C4-2B (cell line): Measurements from ENCODE around the gene ASIC2.

Experiments
- H3K27ac ChIP-seq: fragments of 450-650 bp; 2 replicates; pipeline ENCODE4 v1.5.1; 2017
- ZFX ChIP-seq: fragments of 450-650 bp; IDR thresholded peaks from 2 replicates; pipeline ENCODE4 v1.6.1; 2017
- TF ChIP-seq, protein P1 (sequence below): fragments of 450-650 bp; conservative IDR thresholded peaks from 2 replicates; pipeline ENCODE4 v1.5.1; 2017; ENCODE audit warnings: mild to moderate bottlenecking

The ASIC2 gene

DNA sequence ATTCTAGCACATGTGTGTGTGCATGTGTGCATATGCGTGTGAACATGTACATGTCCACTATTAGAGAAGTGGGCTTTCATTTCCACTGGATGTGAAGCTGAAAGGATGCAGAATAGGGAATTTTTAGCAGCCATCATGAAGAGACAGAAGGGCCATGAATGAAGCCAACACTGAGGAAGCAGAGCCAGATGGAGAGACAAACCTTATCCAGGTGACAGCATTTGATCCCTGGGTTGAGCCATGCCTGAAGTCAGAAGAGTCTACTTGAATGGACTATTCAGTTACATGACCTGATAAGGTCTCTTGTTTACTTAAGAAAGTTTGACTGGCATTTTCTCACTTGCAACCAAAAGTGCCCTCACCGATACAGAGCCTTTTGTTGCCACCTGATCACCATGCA is 88.4 kb downstream of the ASIC2 start:
- TF ChIP-seq, protein P1, sequence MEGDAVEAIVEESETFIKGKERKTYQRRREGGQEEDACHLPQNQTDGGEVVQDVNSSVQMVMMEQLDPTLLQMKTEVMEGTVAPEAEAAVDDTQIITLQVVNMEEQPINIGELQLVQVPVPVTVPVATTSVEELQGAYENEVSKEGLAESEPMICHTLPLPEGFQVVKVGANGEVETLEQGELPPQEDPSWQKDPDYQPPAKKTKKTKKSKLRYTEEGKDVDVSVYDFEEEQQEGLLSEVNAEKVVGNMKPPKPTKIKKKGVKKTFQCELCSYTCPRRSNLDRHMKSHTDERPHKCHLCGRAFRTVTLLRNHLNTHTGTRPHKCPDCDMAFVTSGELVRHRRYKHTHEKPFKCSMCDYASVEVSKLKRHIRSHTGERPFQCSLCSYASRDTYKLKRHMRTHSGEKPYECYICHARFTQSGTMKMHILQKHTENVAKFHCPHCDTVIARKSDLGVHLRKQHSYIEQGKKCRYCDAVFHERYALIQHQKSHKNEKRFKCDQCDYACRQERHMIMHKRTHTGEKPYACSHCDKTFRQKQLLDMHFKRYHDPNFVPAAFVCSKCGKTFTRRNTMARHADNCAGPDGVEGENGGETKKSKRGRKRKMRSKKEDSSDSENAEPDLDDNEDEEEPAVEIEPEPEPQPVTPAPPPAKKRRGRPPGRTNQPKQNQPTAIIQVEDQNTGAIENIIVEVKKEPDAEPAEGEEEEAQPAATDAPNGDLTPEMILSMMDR = no peak
- TF ChIP-seq ZFX = no peak
- no peak overlapping the region for H3K27ac ChIP-seq

DNA sequence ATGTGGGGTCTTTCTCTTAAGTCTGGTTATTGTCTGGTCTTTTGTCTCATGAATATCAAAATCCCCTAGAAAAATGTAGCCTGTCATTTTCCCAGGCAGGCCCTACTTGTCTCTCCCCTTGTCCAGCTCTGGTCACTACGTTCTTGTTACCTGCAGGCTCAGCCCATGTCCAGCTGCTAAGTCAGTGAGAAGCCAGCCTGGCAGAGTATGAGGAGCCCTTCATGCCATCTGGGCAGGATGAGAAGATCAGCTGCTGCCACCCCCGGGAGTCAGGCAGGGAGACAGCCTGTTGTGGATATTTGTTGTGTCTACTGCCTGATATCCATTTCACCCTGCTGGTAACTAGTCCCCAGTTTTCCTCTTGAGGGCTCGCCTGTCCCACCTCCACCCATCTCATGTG is 88.9 kb downstream of the ASIC2 start:
- no peak overlapping the region for H3K27ac ChIP-seq
- TF ChIP-seq, protein P1 = no peak
- no peak for TF ChIP-seq ZFX

DNA sequence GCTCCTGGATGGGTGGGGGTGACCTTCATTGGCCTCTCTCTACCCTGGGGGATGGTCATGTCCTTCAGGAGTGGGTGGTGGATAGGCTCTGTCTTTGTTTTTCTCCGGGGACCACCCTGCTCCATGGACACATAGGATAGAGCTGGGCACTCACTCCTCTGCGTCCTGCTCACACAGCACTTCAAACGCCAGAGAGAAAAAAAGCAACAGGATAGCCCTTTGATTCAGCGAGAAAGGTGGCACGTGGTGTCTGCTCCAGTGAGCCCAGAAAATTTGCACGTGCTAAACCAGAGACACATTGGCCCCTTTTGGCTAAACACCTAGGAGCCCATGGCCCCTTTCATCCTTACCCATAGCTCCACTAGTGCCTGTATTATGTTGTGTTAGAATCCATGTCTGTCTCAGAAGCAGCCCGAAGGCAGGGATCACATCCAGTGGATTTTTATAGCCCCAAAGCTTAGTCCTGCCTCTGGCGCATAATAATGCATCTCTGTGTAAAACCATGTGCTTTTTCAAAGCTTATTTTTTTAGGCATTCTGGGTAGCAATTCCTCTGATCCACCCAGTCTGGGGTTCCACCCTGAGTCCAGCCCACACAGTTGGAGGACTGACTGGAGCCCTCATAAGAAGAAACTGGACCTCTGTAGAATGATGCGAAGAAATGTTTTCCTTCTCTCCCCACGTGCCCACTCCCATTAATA is 90.1 kb downstream of the ASIC2 start:
- no peak overlapping the region for H3K27ac ChIP-seq
- TF ChIP-seq ZFX = no peak
- TF ChIP-seq, protein P1 = no peak

DNA sequence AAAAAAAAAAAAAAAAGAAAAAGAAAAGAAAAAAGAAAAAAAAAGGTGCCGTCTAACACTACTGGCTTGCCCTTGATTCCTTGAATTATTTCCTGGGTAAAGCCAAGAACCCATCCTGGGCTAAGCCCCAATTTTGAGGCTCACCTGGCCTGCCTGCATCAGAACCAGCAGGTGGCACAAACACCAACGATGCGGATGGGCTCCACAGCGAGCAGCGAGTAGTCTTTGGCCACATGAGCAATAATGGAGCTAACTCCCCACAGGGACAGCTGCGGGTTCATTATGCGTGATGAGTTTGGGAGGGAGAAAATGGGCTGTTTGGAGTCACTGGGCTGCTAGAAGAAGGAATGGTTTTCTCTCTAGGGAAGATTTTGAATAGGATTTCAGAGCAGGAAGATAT is 91.1 kb downstream of the ASIC2 start:
- TF ChIP-seq, protein P1 = peak; percentile 24
- no peak for TF ChIP-seq ZFX
- no peak overlapping the region for H3K27ac ChIP-seq

DNA sequence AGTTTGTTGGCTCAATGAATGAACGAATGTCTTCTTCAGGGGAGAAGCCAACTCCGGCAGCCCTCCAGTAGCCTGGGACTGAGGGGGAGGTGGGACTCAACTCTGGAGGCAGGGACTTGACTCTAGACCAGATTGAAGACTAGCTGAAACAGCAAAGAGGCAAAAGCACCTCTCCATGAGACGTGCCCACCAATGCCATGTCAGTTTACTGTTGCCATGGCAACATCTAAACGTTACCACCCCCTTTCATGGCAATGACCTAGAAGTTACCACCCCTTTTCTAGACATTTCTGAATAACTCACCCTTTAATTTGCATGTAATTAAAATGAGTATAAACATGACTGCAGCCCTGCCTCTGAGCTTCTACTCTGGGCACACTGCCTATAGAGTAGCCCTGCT is 91.8 kb downstream of the ASIC2 start:
- no peak for TF ChIP-seq ZFX
- TF ChIP-seq, protein P1 = no peak

DNA sequence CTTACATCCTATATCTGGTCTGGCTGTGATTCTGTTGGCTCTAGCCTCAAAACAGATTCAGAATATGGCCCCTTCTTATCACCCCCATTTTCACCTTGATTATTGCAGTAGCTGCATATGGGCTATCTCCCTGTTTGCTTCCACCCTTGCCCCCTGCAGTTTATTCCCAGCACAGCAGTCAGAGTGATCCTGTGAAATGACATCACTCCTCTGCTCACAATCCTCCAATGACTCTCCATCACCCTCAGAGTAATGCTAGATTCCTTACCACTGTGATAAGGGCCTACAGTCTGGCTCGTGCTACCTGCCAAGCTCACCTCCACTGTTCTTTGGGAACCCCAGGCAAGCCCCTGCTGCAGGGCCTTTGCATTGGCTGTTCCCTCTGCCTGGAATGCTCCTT is 92.5 kb downstream of the ASIC2 start:
- TF ChIP-seq, protein P1 = no peak; the same call in 1 of the 2 replicates
- TF ChIP-seq ZFX = no peak
- no peak overlapping the region for H3K27ac ChIP-seq

More for the DNA sequence above, 91.8 kb downstream of the ASIC2 start:
- H3K27ac ChIP-seq = no peak overlapping the region

DNA sequence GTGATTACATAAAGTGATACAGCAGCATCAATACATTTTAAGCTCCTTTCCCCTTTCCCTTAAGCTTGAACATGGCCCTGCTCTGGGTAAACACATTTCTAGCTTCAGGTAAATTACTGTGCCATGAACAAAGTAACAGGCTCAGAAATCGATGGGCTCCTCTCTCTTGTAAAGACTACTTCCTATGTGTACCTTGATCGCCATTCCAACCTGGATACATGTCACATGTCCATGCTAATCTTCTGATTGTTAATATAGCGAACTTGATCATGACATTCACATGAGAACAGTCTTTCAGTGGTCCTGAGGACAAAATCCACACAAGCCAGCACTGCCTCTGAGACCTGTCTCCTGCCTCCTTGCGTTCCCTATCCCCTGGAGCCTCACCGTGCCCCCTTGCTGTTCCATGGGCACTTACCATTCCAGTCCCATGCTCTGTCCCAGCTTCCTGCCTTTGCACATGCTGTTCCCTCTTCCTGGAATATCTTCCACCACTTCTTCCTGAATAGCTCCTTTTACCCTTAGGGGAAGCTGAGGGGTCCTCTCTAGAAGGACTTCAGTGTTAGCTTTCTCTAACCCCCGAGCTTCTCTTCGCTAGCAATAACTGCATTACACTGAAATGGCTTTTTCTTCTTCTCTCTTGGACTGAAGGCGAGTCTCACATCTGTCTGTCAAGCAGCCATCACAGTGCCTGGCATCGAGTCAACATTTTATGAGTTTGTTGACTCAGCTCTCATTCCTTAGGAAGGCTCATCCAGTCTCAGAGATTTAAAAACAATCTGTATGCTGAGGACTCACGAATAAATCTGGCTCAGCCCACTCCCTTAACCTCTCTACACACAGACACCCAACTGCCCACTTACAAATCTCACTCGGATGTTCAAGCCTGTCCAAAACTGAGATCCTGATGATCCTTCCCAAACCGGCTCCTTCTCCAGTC is 93.3 kb downstream of the ASIC2 start:
- TF ChIP-seq, protein P1 = no peak
- TF ChIP-seq ZFX = no peak
- no peak overlapping the region for H3K27ac ChIP-seq
